Endothelial cell of umbilical vein (primary cell): ENCODE measurements around the gene TRAPPC11.

Experiments
- EZH2 ChIP-seq: IDR thresholded peaks from 2 replicates; pipeline ENCODE4 v1.6.1; 2012; ENCODE audit warnings: borderline replicate concordance, low read depth, mild to moderate bottlenecking, moderate library complexity, low read length, inconsistent platforms; ENCODE audit not compliant: severe bottlenecking
- MAX ChIP-seq: IDR thresholded peaks from 2 replicates; pipeline ENCODE4 v1.6.1; 2011; ENCODE audit not compliant: insufficient read depth, insufficient read length
- MYC ChIP-seq: IDR thresholded peaks from one replicate; pipeline ENCODE4 v1.6.1; 2011; ENCODE audit warnings: mild to moderate bottlenecking, low read depth, low read length
- POLR2A ChIP-seq: IDR thresholded peaks from 2 replicates; pipeline ENCODE4 v1.6.1; 2012; ENCODE audit warnings: low read depth, mild to moderate bottlenecking, control low read depth, low read length
- POLR2AphosphoS5 ChIP-seq: IDR thresholded peaks from 2 replicates; pipeline ENCODE4 v1.6.1; 2012; ENCODE audit warnings: low read depth, mild to moderate bottlenecking, control low read depth, low read length, moderate library complexity; ENCODE audit not compliant: insufficient read depth
- TF ChIP-seq, protein P1 (sequence below), 2 donors: IDR thresholded peaks; 1 replicate in 1 of 2; 2 replicates in 1 of 2; pipeline ENCODE4 v1.5.1; 2011; ENCODE audit warnings: low read length in 2 of 2, mild to moderate bottlenecking in 2 of 2, moderate library complexity in 2 of 2, control low read depth in 1 of 2, inconsistent platforms in 1 of 2, low read depth in 1 of 2; ENCODE audit not compliant: insufficient read depth in 1 of 2; ENCODE audit errors: extremely low read depth in 1 of 2

DNA sequence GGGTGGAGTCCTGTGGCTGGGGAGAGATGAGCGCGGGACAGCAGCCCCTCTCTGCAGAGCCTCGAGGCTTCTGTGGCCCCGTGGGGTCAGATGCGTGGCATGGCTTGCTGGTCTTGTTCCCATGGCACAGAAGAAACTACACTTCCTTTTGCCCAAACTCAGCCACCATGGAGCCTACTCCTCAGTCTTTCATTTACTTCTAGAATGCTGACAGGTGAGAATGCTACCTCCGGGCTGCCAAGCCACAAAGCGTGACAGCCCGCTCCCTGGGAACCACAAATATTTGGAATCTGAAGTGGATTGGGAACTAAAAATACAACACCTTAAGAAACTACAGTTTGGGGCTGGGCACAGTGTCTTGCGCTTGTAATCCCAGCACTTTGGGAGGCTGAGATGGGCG, 98.0 kb downstream of the TRAPPC11 start:
- TF ChIP-seq, protein P1, sequence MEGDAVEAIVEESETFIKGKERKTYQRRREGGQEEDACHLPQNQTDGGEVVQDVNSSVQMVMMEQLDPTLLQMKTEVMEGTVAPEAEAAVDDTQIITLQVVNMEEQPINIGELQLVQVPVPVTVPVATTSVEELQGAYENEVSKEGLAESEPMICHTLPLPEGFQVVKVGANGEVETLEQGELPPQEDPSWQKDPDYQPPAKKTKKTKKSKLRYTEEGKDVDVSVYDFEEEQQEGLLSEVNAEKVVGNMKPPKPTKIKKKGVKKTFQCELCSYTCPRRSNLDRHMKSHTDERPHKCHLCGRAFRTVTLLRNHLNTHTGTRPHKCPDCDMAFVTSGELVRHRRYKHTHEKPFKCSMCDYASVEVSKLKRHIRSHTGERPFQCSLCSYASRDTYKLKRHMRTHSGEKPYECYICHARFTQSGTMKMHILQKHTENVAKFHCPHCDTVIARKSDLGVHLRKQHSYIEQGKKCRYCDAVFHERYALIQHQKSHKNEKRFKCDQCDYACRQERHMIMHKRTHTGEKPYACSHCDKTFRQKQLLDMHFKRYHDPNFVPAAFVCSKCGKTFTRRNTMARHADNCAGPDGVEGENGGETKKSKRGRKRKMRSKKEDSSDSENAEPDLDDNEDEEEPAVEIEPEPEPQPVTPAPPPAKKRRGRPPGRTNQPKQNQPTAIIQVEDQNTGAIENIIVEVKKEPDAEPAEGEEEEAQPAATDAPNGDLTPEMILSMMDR (IDR thresholded peaks at IDR 0.05; ENCODE audit: extremely low read depth in 1 of 2, insufficient read depth in 1 of 2, low read depth in 1 of 2, low read length in 2 of 2), result no peak
- TF ChIP-seq EZH2 (no peak), MYC (no peak), POLR2AphosphoS5 (no peak), POLR2A (no peak), MAX (no peak)
